ENCODE data around the gene HOXB7.

The HOXB7 gene

GRCh38 chr17:48636177-48637018, 25.6 kb upstream of the HOXB7 start:
- DNase-seq, result peak; percentile 68

- no peak for DNase-seq
Measured at GRCh38 chr17:48634493-48635208, 23.8 kb upstream of the HOXB7 start.

- DNase-seq, result no peak
Measured at GRCh38 chr17:48633266-48633677, 22.5 kb upstream of the HOXB7 start.

- no peak for DNase-seq
Measured at GRCh38 chr17:48632579-48633265, 21.9 kb upstream of the HOXB7 start.

GRCh38 chr17:48631693-48632578, 21.1 kb upstream of the HOXB7 start:
- no peak for DNase-seq

- DNase-seq, result no peak
Measured at GRCh38 chr17:48630925-48631692, 20.3 kb upstream of the HOXB7 start.

- no peak for DNase-seq
Measured at GRCh38 chr17:48630009-48630924, 19.4 kb upstream of the HOXB7 start.

GRCh38 chr17:48629411-48629759, 18.6 kb upstream of the HOXB7 start:
- DNase-seq, result no peak

GRCh38 chr17:48628649-48629410, 18.0 kb upstream of the HOXB7 start:
- DNase-seq, result no peak

GRCh38 chr17:48627623-48628521, 17.1 kb upstream of the HOXB7 start:
- no peak for DNase-seq

GRCh38 chr17:48627118-48627597, 16.3 kb upstream of the HOXB7 start:
- DNase-seq, result no peak

GRCh38 chr17:48626245-48627117, 15.7 kb upstream of the HOXB7 start, which contains the start of gene HOXB9:
Gene HOXB9 (minus strand): TSS chr17:48626358. CDS start chr17:48626269, 89 bp downstream.
- peak; percentile 52 for DNase-seq

- DNase-seq, result peak; percentile 46
Measured at GRCh38 chr17:48625495-48626244, 14.9 kb upstream of the HOXB7 start.

GRCh38 chr17:48624544-48625494, 14.0 kb upstream of the HOXB7 start:
- peak; percentile 37 for DNase-seq

- no peak for DNase-seq
Measured at GRCh38 chr17:48624118-48624517, 13.3 kb upstream of the HOXB7 start.

GRCh38 chr17:48623583-48623982, 12.8 kb upstream of the HOXB7 start:
- DNase-seq, result no peak

Data from CD4-positive, alpha-beta T cell treated with Interleukin-12 subunit alpha and Interleukin-12 subunit beta, for 1 hour (primary cell).